CD4-positive, alpha-beta T cell treated with Interleukin-12 subunit alpha and Interleukin-12 subunit beta, for 1 hour (primary cell): ENCODE data around the gene TTF1.
"Not testable (repeated sequence)": the region's sequence is repeated elsewhere in the genome, so short reads cannot be mapped to it uniquely, and the experiment has no call there.

Experiments
- DNase-seq: peaks from one replicate; pipeline ENCODE4 v3.0.0-alpha.2; 2020

Gene TTF1

DNA sequence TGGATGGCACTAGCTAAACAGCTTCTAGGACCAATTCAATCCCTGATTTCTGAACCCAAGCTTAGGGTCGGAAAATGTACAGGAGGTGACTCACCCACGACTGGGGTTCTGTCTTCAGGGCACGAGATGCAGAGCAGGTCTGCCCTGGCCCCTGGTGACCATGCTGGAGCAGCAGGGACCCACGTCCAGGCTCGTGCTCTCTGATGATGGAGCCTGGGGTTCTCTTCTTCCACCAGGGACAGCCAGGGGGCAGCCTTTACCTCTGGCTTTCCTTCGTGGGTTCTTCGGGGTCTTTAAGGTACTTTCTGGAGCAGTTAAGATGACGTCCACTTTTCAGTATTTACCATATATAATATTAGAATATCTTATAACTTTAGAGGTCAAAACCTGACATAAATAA is 5.4 kb upstream of the TTF1 start:
- DNase-seq: peak; percentile 23

DNA sequence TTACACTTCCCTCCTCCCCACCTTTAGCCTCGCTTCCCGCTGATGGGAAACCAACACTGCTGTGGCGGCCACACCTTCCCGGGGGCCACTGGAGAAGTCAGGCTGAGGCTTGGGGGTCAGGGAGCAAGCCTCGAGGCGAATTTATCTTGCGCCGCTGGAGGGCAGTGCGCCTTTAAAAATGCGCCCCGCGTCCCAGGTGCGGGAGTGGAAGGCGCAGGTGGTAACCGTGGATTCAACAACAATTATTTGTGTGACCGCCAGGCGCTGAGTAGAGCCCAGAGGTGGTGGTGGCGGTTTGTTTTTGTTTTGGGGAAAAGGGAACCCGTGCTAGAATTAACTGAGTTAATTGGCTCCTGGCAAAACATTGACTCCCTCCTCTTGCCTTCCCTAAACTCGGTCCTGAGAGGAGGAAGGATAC is 4.5 kb upstream of the TTF1 start:
- peak; percentile 79 for DNase-seq

GRCh38 chr9:132410642-132411041 is 4.0 kb upstream of the TTF1 start:
- DNase-seq: peak; percentile 31

GRCh38 chr9:132409828-132410528 is 3.3 kb upstream of the TTF1 start, which contains the start of gene CFAP77:
Gene CFAP77 (plus strand): TSS chr9:132410211. CDS start chr9:132410272, 61 bp downstream.
- peak; percentile 38 for DNase-seq

DNA sequence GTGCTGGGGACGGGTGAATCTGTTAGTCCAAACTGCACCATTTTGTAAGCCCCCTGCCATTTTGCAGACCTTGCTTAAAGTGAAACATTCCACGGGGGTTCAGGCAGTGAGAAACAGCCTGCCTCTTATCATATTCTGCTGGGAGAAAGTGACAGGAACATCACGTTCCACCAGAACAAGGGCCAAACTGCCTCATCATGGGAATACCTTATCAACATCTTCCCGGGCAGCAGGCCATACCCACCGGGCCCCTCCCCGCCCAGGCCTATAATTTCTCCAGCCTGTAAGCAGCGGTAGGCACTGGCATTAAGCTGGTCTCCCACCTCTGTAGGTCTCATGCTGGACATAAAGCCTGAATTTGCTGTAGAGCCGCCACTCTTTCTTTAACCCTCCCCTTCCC is 1.9 kb upstream of the TTF1 start:
- DNase-seq: no peak

GRCh38 chr9:132407196-132407595 is 556 bp upstream of the TTF1 start:
- DNase-seq: no peak

- DNase-seq: peak; percentile 26
These were observed 2.3 kb downstream of the TTF1 start for GRCh38 chr9:132404228-132404881.

- DNase-seq: no peak
These were observed 4.8 kb downstream of the TTF1 start for GRCh38 chr9:132401824-132402223.

DNA sequence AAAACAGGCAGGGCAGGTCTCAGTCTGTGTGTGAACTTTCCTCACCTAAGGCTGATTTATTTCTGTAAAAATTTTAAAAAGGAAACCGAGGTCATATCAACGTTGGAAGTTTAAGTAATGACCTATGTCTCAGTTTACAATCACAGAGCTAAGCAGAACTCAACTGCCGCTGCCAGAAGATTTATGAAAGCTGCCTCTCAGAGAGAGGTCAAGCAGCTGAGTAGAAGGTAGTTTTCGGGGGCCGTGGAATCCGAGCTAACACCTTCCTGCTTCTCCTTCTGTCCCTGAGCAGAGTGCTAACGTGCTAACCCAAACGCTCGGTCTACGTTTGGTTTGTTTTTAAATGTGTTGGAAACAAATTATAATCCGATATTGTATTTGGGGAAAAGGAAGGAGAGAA is 11.1 kb downstream of the TTF1 start:
- no peak for DNase-seq

- no peak for DNase-seq
These were observed 15.2 kb downstream of the TTF1 start for GRCh38 chr9:132391449-132391848.

GRCh38 chr9:132390966-132391365 is 15.7 kb downstream of the TTF1 start:
- DNase-seq: no peak

- no peak for DNase-seq
These were observed 19.5 kb downstream of the TTF1 start for GRCh38 chr9:132387133-132387532.

DNA sequence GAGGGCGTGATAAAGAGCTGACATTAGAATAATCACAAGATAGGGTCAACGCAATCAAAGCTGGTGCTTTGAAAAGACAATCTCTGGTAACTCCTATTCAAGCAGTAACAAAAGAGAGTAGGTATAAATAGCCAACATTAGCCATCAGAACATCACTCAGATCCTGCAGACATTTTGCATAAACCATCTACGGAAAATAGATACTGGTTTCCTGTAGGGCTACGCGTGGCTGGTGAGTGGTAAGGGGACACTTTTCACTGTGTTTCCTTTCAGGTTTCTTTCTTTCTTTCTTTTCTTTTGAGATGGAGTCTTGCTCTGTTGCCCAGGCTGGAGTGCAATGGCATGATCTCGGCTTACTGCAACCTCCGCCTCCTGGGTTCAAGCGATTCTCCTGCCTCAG is 22.3 kb downstream of the TTF1 start:
- no peak for DNase-seq

- no peak for DNase-seq
These were observed 23.2 kb downstream of the TTF1 start for GRCh38 chr9:132383462-132383883.

DNA sequence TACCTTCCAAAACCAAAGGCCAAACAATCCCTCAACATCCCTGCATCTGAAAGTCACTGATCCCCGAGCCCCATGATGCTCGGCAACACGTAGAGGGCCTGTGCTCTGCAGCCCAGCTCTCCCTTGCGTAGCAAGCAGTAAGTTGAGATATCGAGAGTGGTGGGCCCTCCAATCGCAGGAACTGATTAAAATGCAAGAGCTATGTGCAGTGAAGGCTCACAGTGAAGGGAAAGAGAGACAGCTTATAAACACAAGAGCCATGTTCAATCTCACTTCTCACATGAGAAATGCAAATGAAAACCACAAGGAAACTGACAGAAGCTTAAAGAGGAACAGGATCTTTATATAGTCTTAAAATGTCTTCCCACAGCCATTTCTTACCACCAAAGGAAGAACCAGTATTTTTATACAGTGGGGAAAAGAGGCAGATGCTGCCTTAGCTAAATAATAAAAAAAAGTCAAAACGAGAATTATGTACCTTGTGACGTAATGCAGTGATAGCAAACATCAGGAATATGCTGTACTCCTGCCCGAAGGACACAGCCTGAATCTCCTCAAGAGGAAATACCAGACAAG is 24.6 kb downstream of the TTF1 start:
- no peak for DNase-seq

- DNase-seq: not testable (repeated sequence)
These were observed 28.2 kb downstream of the TTF1 start for GRCh38 chr9:132378416-132378815.

GRCh38 chr9:132377769-132378168 is 28.9 kb downstream of the TTF1 start:
- not testable (repeated sequence) for DNase-seq

DNA sequence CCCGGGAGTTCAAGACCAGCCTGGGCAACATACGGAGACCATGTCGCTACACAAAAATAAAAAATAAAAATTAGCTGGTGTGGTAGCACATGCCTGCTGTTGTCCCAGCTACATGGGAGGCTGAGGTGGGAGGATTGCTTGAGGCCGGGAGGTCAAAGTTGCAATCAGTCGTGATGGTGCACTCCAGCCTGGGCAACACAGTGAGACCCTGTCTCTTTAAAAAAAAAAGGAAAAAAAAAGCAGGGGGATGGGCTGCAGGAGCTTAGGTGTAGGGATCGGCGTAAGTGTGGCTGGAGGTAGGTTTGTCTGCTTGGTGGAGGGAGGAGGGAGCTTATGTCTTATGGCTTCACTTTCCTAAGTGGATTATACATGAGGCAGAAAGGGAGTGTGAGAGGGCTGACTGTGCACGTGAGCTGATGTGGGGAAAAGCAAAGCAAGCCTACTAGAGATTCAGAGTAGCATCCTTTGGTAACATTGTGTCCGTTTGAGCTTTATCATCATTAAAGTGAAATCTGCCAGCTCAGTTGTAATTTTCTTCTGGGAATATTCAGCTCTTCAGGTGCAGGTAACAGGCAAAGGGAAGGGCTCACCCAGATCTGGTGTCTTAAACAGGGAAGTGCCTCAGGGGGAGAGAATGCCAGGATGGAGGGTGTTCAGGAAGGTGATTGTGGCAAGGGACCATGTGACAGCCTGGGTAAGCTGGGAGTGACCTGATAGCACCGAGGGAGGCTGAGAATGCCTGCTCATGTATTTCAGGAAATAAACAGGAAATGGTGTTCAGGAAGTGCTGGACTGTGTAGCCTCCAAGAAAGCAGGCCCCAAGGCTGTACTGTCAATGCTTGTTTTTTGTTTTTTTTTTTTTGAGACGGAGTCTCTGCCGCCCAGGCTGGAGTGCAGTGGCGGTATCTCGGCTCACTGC is 34.2 kb downstream of the TTF1 start:
- DNase-seq: peak; percentile 9

DNA sequence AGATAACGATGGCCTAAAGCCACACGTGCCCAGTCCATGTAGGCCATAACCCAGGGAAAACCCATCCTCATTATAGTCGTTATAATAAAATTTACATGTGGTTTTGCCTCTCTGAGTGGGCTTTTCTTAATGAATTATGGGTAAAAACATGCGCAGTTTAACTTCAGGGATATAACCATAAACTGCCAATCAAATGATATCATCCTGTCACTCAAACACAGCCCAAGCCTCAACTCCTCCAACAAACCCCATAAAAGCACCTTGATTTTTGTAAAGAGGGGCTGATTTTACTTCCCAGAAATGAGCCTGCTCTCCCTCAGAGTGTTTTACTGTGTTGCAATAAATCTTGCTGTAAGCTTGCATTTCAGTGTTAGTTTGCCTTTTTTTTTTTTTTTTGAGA is 36.0 kb downstream of the TTF1 start:
- no peak for DNase-seq

DNA sequence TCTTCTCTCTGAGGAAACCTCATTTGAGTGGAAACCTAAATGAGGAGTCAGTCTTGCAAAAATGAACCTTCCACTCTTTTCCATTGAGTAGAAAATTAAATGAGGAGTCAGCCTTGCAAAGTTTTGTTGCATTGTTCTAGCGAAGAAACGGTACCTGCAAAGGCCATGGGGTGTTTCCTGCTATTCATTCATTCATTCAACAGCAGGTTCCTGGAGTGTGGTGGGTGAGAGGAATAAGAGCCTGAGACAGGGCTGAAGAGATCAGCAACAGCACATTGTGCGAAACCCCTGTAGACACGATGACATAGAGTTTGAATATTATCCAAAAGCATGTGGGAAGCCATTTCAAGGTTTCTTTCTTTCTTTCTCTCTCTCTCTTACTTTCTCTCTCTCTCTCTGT is 37.2 kb downstream of the TTF1 start:
- DNase-seq: no peak

DNA sequence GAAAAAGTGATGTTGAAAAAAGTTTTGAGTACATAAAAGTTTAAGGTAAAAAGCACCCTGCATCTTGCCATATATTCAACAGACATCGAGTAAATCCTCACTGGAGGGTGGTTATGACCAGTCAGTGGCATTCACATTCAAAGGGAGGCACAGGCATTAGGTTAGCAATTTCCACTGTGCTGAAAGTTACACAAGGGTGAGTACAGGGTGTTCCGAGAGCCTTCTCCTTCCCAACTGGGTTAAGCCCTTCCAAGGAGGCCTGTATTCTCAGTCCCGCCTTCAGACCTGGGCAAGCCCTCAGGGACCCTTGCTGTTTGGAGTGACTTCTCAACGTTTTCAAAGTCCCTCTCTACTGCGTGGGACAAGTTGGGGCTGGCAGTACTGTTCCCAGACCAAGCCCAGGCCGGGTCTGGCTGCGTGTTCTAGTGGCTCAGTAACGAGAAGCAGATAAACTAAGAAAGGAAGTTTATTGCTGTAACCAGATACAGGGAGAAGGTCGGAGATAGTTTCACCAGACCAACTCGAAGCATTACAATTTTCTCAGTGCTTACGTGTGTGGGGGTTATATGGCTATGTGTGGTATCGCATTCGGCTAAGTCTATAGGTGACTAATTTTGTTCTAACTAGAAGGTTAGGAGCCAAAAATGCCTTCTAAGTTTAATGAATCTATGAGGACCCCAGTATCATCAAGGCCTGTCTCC is 38.9 kb downstream of the TTF1 start:
- no peak for DNase-seq

GRCh38 chr9:132366481-132366880 is 40.2 kb downstream of the TTF1 start:
- DNase-seq: no peak
